H1 (cell line): ENCODE results near the gene FAM181A.

Experiments
- CTCF ChIP-seq, 3 experiments: IDR thresholded peaks; 1 replicate in 2 of 3; 2 replicates in 1 of 3; pipeline versions ENCODE4 v1.5.1 to v1.6.1; 2011; ENCODE audit warnings: low read length in 3 of 3, mild to moderate bottlenecking in 3 of 3, inconsistent platforms in 2 of 3, low read depth in 1 of 3, moderate library complexity in 1 of 3; ENCODE audit not compliant: insufficient read depth in 1 of 3; ENCODE audit errors: control extremely low read depth in 1 of 3
- GABPA ChIP-seq: IDR thresholded peaks from 2 replicates; pipeline ENCODE4 v1.6.1; 2011; ENCODE audit warnings: mild to moderate bottlenecking, low read length, moderate library complexity, borderline replicate concordance; ENCODE audit not compliant: insufficient read depth
- NRF1 ChIP-seq: IDR thresholded peaks from 2 replicates; pipeline ENCODE4 v1.6.1; 2011; ENCODE audit warnings: mild to moderate bottlenecking, low read depth, low read length, improper control_type of control experiment
- RFX5 ChIP-seq: IDR thresholded peaks from 2 replicates; pipeline ENCODE4 v1.6.1; 2011; ENCODE audit warnings: low read depth, low read length, improper control_type of control experiment, borderline replicate concordance
- SP1 ChIP-seq: IDR thresholded peaks from 2 replicates; pipeline ENCODE4 v1.6.1; 2011; ENCODE audit warnings: low read depth, low read length

GRCh38 chr14:93946541-93947090, 19.5 kb downstream of the FAM181A start:
- TF ChIP-seq NRF1 (no peak), GABPA (no peak), SP1 (no peak), RFX5 (no peak), CTCF (IDR thresholded peaks at IDR 0.05; ENCODE audit: control extremely low read depth in 1 of 3, insufficient read depth in 1 of 3, low read depth in 1 of 3, low read length in 3 of 3) (no peak)
